ENCODE measurements around the gene ASXL2. TPM values are rescaled to one million over a fixed set of nuclear protein-coding genes. Genes with fewer than 3 reads are reported as not detected.

Gene ASXL2
- total RNA-seq (2021) (32.8 and 34.5 TPM in 2 replicates), Bru-seq, nascent RNA (percentile 84 among the genes with signal in this experiment), BruChase-seq, experiment 1, labeled RNA remaining after a 2-hour chase (percentile 82 among the genes with signal in this experiment), BruChase-seq, experiment 2, labeled RNA remaining after a 6-hour chase (percentile 77 among the genes with signal in this experiment)
- long read RNA-seq, partial matches to known transcripts: 0 of 13 reads
- long read RNA-seq, other reads (novel, unspliced or antisense): 13 of 13 reads

DNA sequence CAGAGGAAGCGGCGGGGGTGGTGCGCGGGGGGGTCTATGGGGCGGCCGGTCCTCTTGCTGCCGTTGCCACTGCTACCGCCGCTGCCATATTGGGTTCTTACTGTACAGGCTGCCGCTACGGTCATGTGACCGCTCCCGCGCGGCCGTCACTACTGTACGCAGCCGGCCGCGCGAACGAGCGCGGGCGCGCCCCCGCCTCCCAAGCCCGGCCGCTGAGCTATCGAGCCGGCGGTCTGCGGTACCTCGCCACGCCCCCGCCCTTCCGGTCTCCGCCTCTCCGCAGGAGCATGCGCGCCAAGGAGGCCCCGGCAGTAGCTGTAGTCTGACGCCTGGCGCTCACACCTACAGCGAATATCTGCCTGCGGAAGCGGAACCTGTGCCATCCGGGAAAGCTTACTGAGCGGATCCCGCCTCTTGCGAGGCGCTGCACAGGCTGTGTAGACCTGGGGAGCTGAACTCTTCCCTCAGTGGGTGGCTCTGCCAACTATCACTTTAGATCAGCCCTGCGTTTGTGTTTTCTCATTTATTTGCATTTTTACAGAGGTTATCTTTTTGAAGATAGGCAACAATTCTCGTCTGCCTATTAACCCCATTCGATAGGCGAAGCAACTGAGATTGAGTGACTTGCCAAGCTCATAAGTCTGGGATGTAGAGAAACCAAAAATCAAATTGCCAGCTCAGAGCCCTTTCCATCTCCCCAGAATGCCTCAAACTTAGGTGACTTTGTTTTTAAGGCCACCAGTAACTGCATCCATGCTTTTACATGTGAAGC lies at the start of gene ASXL2:
Gene ASXL2 (minus strand): TSS at position 127 of the 772 bp plus-strand sequence. CDS start 265 bp downstream, outside the sequence.
- TF ChIP-seq, protein P1, sequence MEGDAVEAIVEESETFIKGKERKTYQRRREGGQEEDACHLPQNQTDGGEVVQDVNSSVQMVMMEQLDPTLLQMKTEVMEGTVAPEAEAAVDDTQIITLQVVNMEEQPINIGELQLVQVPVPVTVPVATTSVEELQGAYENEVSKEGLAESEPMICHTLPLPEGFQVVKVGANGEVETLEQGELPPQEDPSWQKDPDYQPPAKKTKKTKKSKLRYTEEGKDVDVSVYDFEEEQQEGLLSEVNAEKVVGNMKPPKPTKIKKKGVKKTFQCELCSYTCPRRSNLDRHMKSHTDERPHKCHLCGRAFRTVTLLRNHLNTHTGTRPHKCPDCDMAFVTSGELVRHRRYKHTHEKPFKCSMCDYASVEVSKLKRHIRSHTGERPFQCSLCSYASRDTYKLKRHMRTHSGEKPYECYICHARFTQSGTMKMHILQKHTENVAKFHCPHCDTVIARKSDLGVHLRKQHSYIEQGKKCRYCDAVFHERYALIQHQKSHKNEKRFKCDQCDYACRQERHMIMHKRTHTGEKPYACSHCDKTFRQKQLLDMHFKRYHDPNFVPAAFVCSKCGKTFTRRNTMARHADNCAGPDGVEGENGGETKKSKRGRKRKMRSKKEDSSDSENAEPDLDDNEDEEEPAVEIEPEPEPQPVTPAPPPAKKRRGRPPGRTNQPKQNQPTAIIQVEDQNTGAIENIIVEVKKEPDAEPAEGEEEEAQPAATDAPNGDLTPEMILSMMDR (conservative IDR thresholded peaks at IDR 0.05; ENCODE audit: low read depth, low read length): no peak
- TF ChIP-seq EZH2 (IDR thresholded peaks at IDR 0.05; ENCODE audit: borderline replicate concordance, low read depth, low read length, poor library complexity, severe bottlenecking): no peak
- BruUV-seq (replicated peaks): TSS peak; percentile 93
- intact Hi-C loops (cut with micrococcal nuclease; ENCODE audit: unreplicated experiment): no loop called here
- ChIA-PET POLR2A (ENCODE audit: low non-redundant PET) (interaction anchor here (0.6 kb wide), 3 partner anchors 24 to 389 kb away, joined by 4 to 12 read pairs (median 5); no protein-coding TSS in a partner anchor), CTCF (interaction anchor here (0.5 to 0.9 kb wide), 4 partner anchors 11 to 364 kb away, joined by 3 to 4 read pairs (median 3); no protein-coding TSS in a partner anchor)
- Histone ChIP-seq H3K27me3 (replicated peaks; ENCODE audit: insufficient read depth, low read depth, low read length, poor library complexity) (no peaks in the 10 kb centered on the region), H3K36me3 (ENCODE audit: insufficient read depth, low read length, poor library complexity, severe bottlenecking) (no peaks in the 10 kb centered on the region), H3K27ac (ENCODE audit: low read depth, low read length, poor library complexity, severe bottlenecking) (peak within 1 kb of the TSS; percentile 92), H3K4me1 (ENCODE audit: insufficient read depth, low read length, poor library complexity, severe bottlenecking) (peaks cover 20% of the 10 kb centered on the region), H3K9me3 (ENCODE audit: low read depth, low read length, poor library complexity, severe bottlenecking) (no peaks in the 10 kb centered on the region), H3K4me3 (ENCODE audit: low read depth, low read length, poor library complexity, severe bottlenecking) (peak within 1 kb of the TSS; percentile 97)
- peak; percentile 98 for DNase-seq (ENCODE audit: low spot score)

- CTCF ChIA-PET: no interaction called here
- BruUV-seq (replicated peaks): TSS peak; percentile 26
Observed at GRCh38 chr2:25926984-25927756, 48.9 kb upstream of the ASXL2 start.

DNA sequence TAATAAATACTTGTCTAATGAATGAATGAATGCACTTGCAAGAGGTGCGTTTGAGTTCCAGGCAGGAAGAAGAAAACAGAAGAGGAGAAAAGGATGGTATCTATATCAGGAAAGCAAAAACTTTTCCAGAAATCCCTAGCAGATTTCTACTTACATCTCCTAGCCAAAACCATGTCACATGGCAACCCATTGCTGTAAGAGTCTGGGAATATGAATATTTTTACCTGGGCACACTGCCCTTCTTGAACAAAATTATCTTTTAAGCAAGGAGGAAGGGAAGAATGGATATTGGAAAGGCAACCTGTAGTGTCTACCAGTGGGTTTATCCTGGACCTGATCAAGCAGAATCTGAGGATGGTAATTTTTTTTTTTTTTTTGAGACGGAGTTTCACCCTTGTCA lies 44.2 kb upstream of the ASXL2 start:
- Histone ChIP-seq H3K4me3 (ENCODE audit: low read depth, low read length, poor library complexity, severe bottlenecking) (no peak overlapping the region), H3K27me3 (replicated peaks; ENCODE audit: insufficient read depth, low read depth, low read length, poor library complexity) (no peaks in the 10 kb centered on the region), H3K36me3 (ENCODE audit: insufficient read depth, low read length, poor library complexity, severe bottlenecking) (peaks cover 10% of the 10 kb centered on the region), H3K4me1 (ENCODE audit: insufficient read depth, low read length, poor library complexity, severe bottlenecking) (no peaks in the 10 kb centered on the region), H3K9me3 (ENCODE audit: low read depth, low read length, poor library complexity, severe bottlenecking) (no peaks in the 10 kb centered on the region), H3K27ac (ENCODE audit: low read depth, low read length, poor library complexity, severe bottlenecking) (no peak overlapping the region)
- POLR2A ChIA-PET (ENCODE audit: low non-redundant PET): no interaction called here
- TF ChIP-seq, protein P1 (conservative IDR thresholded peaks at IDR 0.05; ENCODE audit: low read depth, low read length): no peak
- TF ChIP-seq EZH2 (IDR thresholded peaks at IDR 0.05; ENCODE audit: borderline replicate concordance, low read depth, low read length, poor library complexity, severe bottlenecking): no peak
- no peak for DNase-seq (ENCODE audit: low spot score)
- intact Hi-C loops (cut with micrococcal nuclease; ENCODE audit: unreplicated experiment): no loop called here
- CTCF ChIA-PET: no interaction called here
- no TSS peak for BruUV-seq (replicated peaks)

More at GRCh38 chr2:25926984-25927756, 48.9 kb upstream of the ASXL2 start:
- Histone ChIP-seq H3K9me3 (ENCODE audit: low read depth, low read length, poor library complexity, severe bottlenecking) (no peaks in the 10 kb centered on the region), H3K4me1 (ENCODE audit: insufficient read depth, low read length, poor library complexity, severe bottlenecking) (no peaks in the 10 kb centered on the region), H3K27ac (ENCODE audit: low read depth, low read length, poor library complexity, severe bottlenecking) (no peak overlapping the region), H3K4me3 (ENCODE audit: low read depth, low read length, poor library complexity, severe bottlenecking) (no peak overlapping the region), H3K27me3 (replicated peaks; ENCODE audit: insufficient read depth, low read depth, low read length, poor library complexity) (no peaks in the 10 kb centered on the region), H3K36me3 (ENCODE audit: insufficient read depth, low read length, poor library complexity, severe bottlenecking) (peaks cover 17% of the 10 kb centered on the region)
- TF ChIP-seq, protein P1 (conservative IDR thresholded peaks at IDR 0.05; ENCODE audit: low read depth, low read length): no peak
- no peak for TF ChIP-seq EZH2 (IDR thresholded peaks at IDR 0.05; ENCODE audit: borderline replicate concordance, low read depth, low read length, poor library complexity, severe bottlenecking)
- intact Hi-C loops (cut with micrococcal nuclease; ENCODE audit: unreplicated experiment): no loop called here
- POLR2A ChIA-PET (ENCODE audit: low non-redundant PET): no interaction called here
- DNase-seq (ENCODE audit: low spot score): no peak
